H1 (cell line): ENCODE measurements around the gene CEP89. TPM values are rescaled to one million over a fixed set of nuclear protein-coding genes. Genes with fewer than 3 reads are reported as not detected.

Experiments used
- YY1 ChIP-seq: IDR thresholded peaks from 2 replicates; pipeline ENCODE4 v1.6.1; 2011; ENCODE audit warnings: low read depth, mild to moderate bottlenecking, low read length
- polyA plus RNA-seq, 7 experiments: library from polyadenylated mRNA; depleted of rRNA in 3 of 7; stranded (reverse) in 5 of 7; unstranded in 2 of 7; fragments of >200 nt in 5 of 7; fragments of 200-250 nt in 2 of 7; gene quantifications; 1 replicate in 5 of 7; 2 replicates in 1 of 7; 4 replicates in 1 of 7; pipeline versions ENCODE4 v1.2.1 to v1.2.3, GENCODE V29; 2011 to 2013; ENCODE audit warnings: missing spikeins in 2 of 7, mixed read lengths in 2 of 7
- total RNA-seq: library from RNA; stranded (reverse); fragmentation: NEBNext Ultra II Directional; extraction: Animal tissue kit (Norgen Biotek cat#: 25700); gene quantifications from 2 replicates; pipeline ENCODE4 v1.2.1, GENCODE V29; 2021
- TF ChIP-seq, protein P1 (sequence below): fragments of 300-600 bp; sonication (generic); IDR thresholded peaks from 2 replicates; pipeline ENCODE4 v1.7.1; 2012; ENCODE audit warnings: low read length, moderate library complexity, mild to moderate bottlenecking, inconsistent platforms; ENCODE audit not compliant: insufficient replicate concordance

The CEP89 gene
- total and polyA plus RNA-seq, 2 of the 8 experiments (the other 6 are each of a cell fraction or from before 2014, with no cell fraction given): 23.0 to 23.6 TPM

- TF ChIP-seq YY1: no peak
- TF ChIP-seq, protein P1, sequence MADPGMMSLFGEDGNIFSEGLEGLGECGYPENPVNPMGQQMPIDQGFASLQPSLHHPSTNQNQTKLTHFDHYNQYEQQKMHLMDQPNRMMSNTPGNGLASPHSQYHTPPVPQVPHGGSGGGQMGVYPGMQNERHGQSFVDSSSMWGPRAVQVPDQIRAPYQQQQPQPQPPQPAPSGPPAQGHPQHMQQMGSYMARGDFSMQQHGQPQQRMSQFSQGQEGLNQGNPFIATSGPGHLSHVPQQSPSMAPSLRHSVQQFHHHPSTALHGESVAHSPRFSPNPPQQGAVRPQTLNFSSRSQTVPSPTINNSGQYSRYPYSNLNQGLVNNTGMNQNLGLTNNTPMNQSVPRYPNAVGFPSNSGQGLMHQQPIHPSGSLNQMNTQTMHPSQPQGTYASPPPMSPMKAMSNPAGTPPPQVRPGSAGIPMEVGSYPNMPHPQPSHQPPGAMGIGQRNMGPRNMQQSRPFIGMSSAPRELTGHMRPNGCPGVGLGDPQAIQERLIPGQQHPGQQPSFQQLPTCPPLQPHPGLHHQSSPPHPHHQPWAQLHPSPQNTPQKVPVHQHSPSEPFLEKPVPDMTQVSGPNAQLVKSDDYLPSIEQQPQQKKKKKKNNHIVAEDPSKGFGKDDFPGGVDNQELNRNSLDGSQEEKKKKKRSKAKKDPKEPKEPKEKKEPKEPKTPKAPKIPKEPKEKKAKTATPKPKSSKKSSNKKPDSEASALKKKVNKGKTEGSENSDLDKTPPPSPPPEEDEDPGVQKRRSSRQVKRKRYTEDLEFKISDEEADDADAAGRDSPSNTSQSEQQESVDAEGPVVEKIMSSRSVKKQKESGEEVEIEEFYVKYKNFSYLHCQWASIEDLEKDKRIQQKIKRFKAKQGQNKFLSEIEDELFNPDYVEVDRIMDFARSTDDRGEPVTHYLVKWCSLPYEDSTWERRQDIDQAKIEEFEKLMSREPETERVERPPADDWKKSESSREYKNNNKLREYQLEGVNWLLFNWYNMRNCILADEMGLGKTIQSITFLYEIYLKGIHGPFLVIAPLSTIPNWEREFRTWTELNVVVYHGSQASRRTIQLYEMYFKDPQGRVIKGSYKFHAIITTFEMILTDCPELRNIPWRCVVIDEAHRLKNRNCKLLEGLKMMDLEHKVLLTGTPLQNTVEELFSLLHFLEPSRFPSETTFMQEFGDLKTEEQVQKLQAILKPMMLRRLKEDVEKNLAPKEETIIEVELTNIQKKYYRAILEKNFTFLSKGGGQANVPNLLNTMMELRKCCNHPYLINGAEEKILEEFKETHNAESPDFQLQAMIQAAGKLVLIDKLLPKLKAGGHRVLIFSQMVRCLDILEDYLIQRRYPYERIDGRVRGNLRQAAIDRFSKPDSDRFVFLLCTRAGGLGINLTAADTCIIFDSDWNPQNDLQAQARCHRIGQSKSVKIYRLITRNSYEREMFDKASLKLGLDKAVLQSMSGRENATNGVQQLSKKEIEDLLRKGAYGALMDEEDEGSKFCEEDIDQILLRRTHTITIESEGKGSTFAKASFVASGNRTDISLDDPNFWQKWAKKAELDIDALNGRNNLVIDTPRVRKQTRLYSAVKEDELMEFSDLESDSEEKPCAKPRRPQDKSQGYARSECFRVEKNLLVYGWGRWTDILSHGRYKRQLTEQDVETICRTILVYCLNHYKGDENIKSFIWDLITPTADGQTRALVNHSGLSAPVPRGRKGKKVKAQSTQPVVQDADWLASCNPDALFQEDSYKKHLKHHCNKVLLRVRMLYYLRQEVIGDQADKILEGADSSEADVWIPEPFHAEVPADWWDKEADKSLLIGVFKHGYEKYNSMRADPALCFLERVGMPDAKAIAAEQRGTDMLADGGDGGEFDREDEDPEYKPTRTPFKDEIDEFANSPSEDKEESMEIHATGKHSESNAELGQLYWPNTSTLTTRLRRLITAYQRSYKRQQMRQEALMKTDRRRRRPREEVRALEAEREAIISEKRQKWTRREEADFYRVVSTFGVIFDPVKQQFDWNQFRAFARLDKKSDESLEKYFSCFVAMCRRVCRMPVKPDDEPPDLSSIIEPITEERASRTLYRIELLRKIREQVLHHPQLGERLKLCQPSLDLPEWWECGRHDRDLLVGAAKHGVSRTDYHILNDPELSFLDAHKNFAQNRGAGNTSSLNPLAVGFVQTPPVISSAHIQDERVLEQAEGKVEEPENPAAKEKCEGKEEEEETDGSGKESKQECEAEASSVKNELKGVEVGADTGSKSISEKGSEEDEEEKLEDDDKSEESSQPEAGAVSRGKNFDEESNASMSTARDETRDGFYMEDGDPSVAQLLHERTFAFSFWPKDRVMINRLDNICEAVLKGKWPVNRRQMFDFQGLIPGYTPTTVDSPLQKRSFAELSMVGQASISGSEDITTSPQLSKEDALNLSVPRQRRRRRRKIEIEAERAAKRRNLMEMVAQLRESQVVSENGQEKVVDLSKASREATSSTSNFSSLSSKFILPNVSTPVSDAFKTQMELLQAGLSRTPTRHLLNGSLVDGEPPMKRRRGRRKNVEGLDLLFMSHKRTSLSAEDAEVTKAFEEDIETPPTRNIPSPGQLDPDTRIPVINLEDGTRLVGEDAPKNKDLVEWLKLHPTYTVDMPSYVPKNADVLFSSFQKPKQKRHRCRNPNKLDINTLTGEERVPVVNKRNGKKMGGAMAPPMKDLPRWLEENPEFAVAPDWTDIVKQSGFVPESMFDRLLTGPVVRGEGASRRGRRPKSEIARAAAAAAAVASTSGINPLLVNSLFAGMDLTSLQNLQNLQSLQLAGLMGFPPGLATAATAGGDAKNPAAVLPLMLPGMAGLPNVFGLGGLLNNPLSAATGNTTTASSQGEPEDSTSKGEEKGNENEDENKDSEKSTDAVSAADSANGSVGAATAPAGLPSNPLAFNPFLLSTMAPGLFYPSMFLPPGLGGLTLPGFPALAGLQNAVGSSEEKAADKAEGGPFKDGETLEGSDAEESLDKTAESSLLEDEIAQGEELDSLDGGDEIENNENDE: no peak
Measured at GRCh38 chr19:32921624-32922023, 50.1 kb downstream of the CEP89 start (continued).
